Measurements from ENCODE around the gene CILP2.

- TF ChIP-seq CTCF (conservative IDR thresholded peaks at IDR 0.05 in 1 of 2, IDR thresholded peaks at IDR 0.05 in 1 of 2; ENCODE audit: extremely low read depth in 1 of 2, insufficient read depth in 1 of 2, low read depth in 1 of 2, low read length in 2 of 2) (no peak), EZH2 (IDR thresholded peaks at IDR 0.05; ENCODE audit: borderline replicate concordance, low read length) (no peak)
Observed at GRCh38 chr19:19499272-19499995, 38.6 kb upstream of the CILP2 start.
